HFF-Myc (cell line): ENCODE results near the gene ATL3.
A peak's percentile ranks its signal among the peaks of the same experiment; 100 is the strongest.

Experiments used
- DNase-seq: peaks from one replicate; pipeline ENCODE4 v3.0.0-alpha.2; 2011; ENCODE audit warnings: low read depth; ENCODE audit errors: extremely low read depth
- H3K4me3 ChIP-seq: replicated peaks from 2 replicates; pipeline ENCODE4 v1.5.1; 2011; ENCODE audit warnings: low read depth, mild to moderate bottlenecking, control low read depth, low read length
- CTCF ChIP-seq: IDR thresholded peaks from 2 replicates; pipeline ENCODE4 v1.5.1; 2012; ENCODE audit warnings: mild to moderate bottlenecking, low read depth, low read length, control low read depth; ENCODE audit errors: missing control alignments

ATL3 gene

GRCh38 chr11:63671322-63672155 is at the start of gene ATL3:
Gene ATL3, minus strand, starts transcription at chr11:63671376. Its CDS starts 41 bp downstream, at chr11:63671335.
- peak; percentile 87 for DNase-seq
- peak within 1 kb of the TSS; percentile 48 for H3K4me3 ChIP-seq
- TF ChIP-seq CTCF: no peak

GRCh38 chr11:63720611-63721010 is 49.4 kb upstream of the ATL3 start:
- TF ChIP-seq CTCF: no peak
- no peak for DNase-seq
- H3K4me3 ChIP-seq: no peak overlapping the region

- DNase-seq: no peak
- TF ChIP-seq CTCF: no peak
- no peak overlapping the region for H3K4me3 ChIP-seq
These were observed 48.8 kb upstream of the ATL3 start for GRCh38 chr11:63719987-63720386.

GRCh38 chr11:63719001-63719400 is 47.8 kb upstream of the ATL3 start:
- TF ChIP-seq CTCF: no peak
- no peak overlapping the region for H3K4me3 ChIP-seq
- no peak for DNase-seq

GRCh38 chr11:63716046-63716445 is 44.9 kb upstream of the ATL3 start:
- no peak for TF ChIP-seq CTCF
- no peak overlapping the region for H3K4me3 ChIP-seq
- no peak for DNase-seq

GRCh38 chr11:63713766-63714165 is 42.6 kb upstream of the ATL3 start:
- DNase-seq: no peak
- TF ChIP-seq CTCF: no peak
- H3K4me3 ChIP-seq: no peak overlapping the region
